AG04449 (cell line): ENCODE measurements around the gene SFRP4.

Experiments used
- CTCF ChIA-PET: fragments of 350-600 bp; formaldehyde crosslinking; extraction: SDS; loops from one replicate; lab custom pipeline; 2021; ENCODE audit warnings: antibody characterized with exemption; lab: Yijun Ruan, JAX
- POLR2A ChIA-PET: fragments of 400-600, 350-600 bp; formaldehyde crosslinking; extraction: SDS; loops from one replicate; lab custom pipeline; 2020; ENCODE audit warnings: antibody characterized with exemption, inconsistent platforms; lab: Yijun Ruan, JAX
- DNase-seq: peaks from one replicate; pipeline ENCODE4 v3.0.0-alpha.2; 2010; ENCODE audit warnings: low read depth, low spot score
- H3K4me3 ChIP-seq: 2 replicates; pipeline ENCODE4 v1.5.1; 2011; ENCODE audit warnings: low read depth, mild to moderate bottlenecking, control low read depth, low read length
- TF ChIP-seq, protein P1 (sequence below): IDR thresholded peaks from one replicate; pipeline ENCODE4 v1.5.1; 2011; ENCODE audit warnings: mild to moderate bottlenecking, moderate library complexity, low read length, control low read depth, inconsistent platforms; ENCODE audit not compliant: insufficient read depth; ENCODE audit errors: missing control alignments

SFRP4 gene

GRCh38 chr7:37920849-37921805 is 4.5 kb upstream of the SFRP4 start:
- H3K4me3 ChIP-seq = peak overlapping the region; percentile 61
- DNase-seq = no peak
- ChIA-PET CTCF (interaction anchor here (1.0 to 5.8 kb wide), 3 partner anchors 9 to 395 kb away, joined by 3 to 46 read pairs (median 5); no protein-coding TSS in a partner anchor), POLR2A (interaction anchor here (0.7 kb wide), 1 partner anchor 13 kb away, joined by 3 read pairs; no protein-coding TSS in a partner anchor)
- TF ChIP-seq, protein P1, sequence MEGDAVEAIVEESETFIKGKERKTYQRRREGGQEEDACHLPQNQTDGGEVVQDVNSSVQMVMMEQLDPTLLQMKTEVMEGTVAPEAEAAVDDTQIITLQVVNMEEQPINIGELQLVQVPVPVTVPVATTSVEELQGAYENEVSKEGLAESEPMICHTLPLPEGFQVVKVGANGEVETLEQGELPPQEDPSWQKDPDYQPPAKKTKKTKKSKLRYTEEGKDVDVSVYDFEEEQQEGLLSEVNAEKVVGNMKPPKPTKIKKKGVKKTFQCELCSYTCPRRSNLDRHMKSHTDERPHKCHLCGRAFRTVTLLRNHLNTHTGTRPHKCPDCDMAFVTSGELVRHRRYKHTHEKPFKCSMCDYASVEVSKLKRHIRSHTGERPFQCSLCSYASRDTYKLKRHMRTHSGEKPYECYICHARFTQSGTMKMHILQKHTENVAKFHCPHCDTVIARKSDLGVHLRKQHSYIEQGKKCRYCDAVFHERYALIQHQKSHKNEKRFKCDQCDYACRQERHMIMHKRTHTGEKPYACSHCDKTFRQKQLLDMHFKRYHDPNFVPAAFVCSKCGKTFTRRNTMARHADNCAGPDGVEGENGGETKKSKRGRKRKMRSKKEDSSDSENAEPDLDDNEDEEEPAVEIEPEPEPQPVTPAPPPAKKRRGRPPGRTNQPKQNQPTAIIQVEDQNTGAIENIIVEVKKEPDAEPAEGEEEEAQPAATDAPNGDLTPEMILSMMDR = peak; percentile 34

DNA sequence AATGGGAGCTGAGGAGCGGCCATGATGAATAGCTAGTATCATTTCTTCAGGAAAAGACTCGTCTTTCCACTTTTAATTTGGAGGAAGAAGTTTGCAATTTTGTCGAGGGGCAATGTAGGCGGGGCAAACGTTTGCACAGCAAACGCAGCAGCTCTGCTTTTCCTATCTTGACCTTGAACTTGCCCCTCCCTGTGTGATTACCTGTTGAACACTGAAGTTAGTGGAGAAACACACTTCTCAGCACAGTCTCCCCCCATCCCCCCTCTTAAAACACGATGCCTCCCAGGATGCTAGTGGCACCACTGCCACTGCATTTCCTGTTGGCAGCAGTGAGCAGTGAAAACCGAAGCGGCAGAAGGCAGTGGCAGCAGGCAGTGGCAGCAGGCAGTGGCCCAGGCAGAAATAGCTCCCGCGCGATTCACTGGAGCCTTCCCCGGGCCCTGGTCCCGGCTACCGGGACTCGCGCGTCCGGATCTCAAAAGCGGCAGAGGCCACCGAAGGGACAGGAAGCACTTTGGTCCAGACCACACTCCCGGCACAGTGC is 3.8 kb upstream of the SFRP4 start, which contains the start of gene EPDR1:
EPDR1 (plus strand) TSS at position 336 of the 544 bp plus-strand sequence. CDS start 300 bp downstream, outside the sequence.
- CTCF ChIA-PET = interaction anchor here (1.3 to 5.8 kb wide), 2 partner anchors 8 to 16 kb away, joined by 5 to 46 read pairs; no protein-coding TSS in a partner anchor
- POLR2A ChIA-PET = no interaction called here
- H3K4me3 ChIP-seq = peak within 1 kb of the TSS; percentile 61
- TF ChIP-seq, protein P1 = peak; percentile 26
- DNase-seq = no peak

DNA sequence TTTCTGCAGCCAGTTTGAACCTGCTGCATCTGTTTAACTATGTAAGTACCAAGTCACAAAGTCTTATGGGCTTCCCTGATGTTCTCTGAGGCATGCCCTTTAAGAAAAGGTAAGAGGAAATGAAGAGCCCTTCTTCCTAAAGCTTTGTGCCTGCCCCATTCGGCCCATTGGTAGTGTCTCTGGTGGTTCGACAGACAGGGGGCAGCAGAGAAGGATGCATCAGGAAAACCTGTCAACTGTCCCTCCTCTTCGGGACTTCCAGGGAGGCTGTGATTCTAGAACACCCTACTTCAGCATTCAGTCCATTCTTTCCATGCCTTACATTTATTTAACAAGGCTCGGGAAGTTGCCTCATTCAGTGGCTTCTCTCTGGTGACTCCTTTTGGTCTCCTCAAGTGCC is 1.9 kb upstream of the SFRP4 start:
- no peak for DNase-seq
- POLR2A ChIA-PET = no interaction called here
- no peak overlapping the region for H3K4me3 ChIP-seq
- TF ChIP-seq, protein P1 = no peak
- CTCF ChIA-PET = interaction anchor here (1.0 to 5.8 kb wide), 3 partner anchors 10 to 297 kb away, joined by 4 to 46 read pairs (median 14); no protein-coding TSS in a partner anchor

- TF ChIP-seq, protein P1 = no peak
- H3K4me3 ChIP-seq = peak overlapping the region; percentile 55
- ChIA-PET CTCF (interaction anchor here (1.4 to 5.8 kb wide), 6 partner anchors 12 to 452 kb away, joined by 3 to 46 read pairs (median 7); no protein-coding TSS in a partner anchor), POLR2A (no interaction called here)
- no peak for DNase-seq
Observed at GRCh38 chr7:37916017-37916672, 472 bp downstream of the SFRP4 start.

DNA sequence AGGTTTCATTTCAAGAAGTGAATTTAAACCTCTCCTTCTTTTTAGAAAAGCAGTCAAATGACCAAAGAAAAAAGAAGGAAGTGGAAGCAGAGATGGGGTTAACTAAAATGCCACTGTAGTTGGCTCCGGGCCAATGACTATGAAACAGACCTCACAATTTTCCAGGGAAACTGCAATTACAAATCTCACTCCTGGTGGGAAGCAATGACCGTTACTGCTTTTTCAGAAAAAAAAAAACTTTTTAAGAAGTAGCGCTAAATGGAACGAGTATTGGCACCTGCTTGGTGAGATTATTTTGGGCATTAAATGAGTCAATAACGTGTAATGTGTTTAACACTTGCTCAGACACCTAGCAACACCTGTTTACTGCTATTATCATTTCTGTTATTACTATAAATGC is 1.2 kb downstream of the SFRP4 start:
- POLR2A ChIA-PET = no interaction called here
- no peak for DNase-seq
- H3K4me3 ChIP-seq = no peak overlapping the region
- TF ChIP-seq, protein P1 = no peak
- CTCF ChIA-PET = interaction anchor here (5.8 kb wide), 1 partner anchor 11 kb away, joined by 46 read pairs; no protein-coding TSS in a partner anchor
